A549 (cell line): ENCODE data around the gene RIF1. TPM values are rescaled to one million over a fixed set of nuclear protein-coding genes. Genes with fewer than 3 reads are reported as not detected.
A peak's percentile ranks its signal among the peaks of the same experiment; 100 is the strongest.

ENCODE experiments used
- ATAC-seq, 2 experiments: fragments of 200-7000 bp in 1 of 2; fragments of >200 bp in 1 of 2; cut with Nextera tagmentation in 1 of 2; cut with Tn5 transposase in 1 of 2; 3 replicates each; pipeline versions ENCODE4 v1.8.0 to v1.9.1; 2018 to 2020; ENCODE audit warnings: mild to moderate bottlenecking in 1 of 2, moderate library complexity in 1 of 2
- CTCF ChIA-PET: fragments of 300-600 bp; sonication (Branson Sonifier 250); formaldehyde crosslinking; extraction: SDS; loops from one replicate; lab custom pipeline; 2021; ENCODE audit warnings: antibody characterized with exemption, inconsistent platforms; lab: Yijun Ruan, JAX
- POLR2A ChIA-PET: fragments of 350-600 bp; formaldehyde crosslinking; extraction: SDS; loops from one replicate; lab custom pipeline; 2021; ENCODE audit warnings: antibody characterized with exemption, inconsistent platforms; lab: Yijun Ruan, JAX
- DNase-seq, 2 experiments: peaks; one replicate each; pipeline versions ENCODE4 v3.0.0 to v3.0.0-alpha.2; 2011 to 2016; ENCODE audit warnings: low read depth in 1 of 2, low spot score in 1 of 2
- FAIRE-seq: peaks from 2 replicates; lab custom pipeline; 2011; peaks lifted over from hg19 to GRCh38; lab: Jason Lieb, UNC
- H3K27ac ChIP-seq, 2 experiments: fragments of >200 bp; sonication (Bioruptor Twin); formaldehyde crosslinking; 3 replicates each; pipeline ENCODE4 v1.5.1; 2016 to 2017
- H3K4me1 ChIP-seq: fragments of >200 bp; sonication (Bioruptor Twin); formaldehyde crosslinking; 3 replicates; pipeline ENCODE4 v1.6.1; 2016
- H3K4me2 ChIP-seq: fragments of >200 bp; sonication (Bioruptor Twin); formaldehyde crosslinking; 3 replicates; pipeline ENCODE4 v1.6.1; 2016
- H3K4me3 ChIP-seq: fragments of >200 bp; sonication (Bioruptor Twin); formaldehyde crosslinking; 3 replicates; pipeline ENCODE4 v1.5.1; 2016
- H3K9me3 ChIP-seq: fragments of >200 bp; sonication (Bioruptor Twin); formaldehyde crosslinking; 3 replicates; pipeline ENCODE4 v1.6.1; 2016
- CHD2 ChIP-seq: fragments of 150-350 bp; IDR thresholded peaks from 2 replicates; pipeline ENCODE4 v1.6.1; 2014; ENCODE audit warnings: low read length; ENCODE audit not compliant: partially characterized antibody
- E2F6 ChIP-seq: IDR thresholded peaks from 2 replicates; pipeline ENCODE4 v1.6.1; 2012; ENCODE audit warnings: low read depth, borderline replicate concordance
- EHF ChIP-seq: fragments of 250-450 bp; sonication (Bioruptor Pico); IDR thresholded peaks from 2 replicates; pipeline ENCODE4 v1.5.0; 2020; ENCODE audit warnings: mild to moderate bottlenecking
- ELK1 ChIP-seq: fragments of 150-350 bp; IDR thresholded peaks from 2 replicates; pipeline ENCODE4 v1.6.1; 2014; ENCODE audit warnings: low read depth, mild to moderate bottlenecking, low read length
- FOSL2 ChIP-seq, 2 experiments: fragments of 450-650 bp in 1 of 2; fragments of >200 bp in 1 of 2; sonication (Bioruptor Twin) in 1 of 2; formaldehyde crosslinking; IDR thresholded peaks; 2 replicates each; pipeline versions ENCODE4 v1.5.0 to v1.6.1; 2016 to 2020; ENCODE audit warnings: mild to moderate bottlenecking in 1 of 2, moderate library complexity in 1 of 2
- HDAC2 ChIP-seq: fragments of 200-600 bp; sonication (generic); IDR thresholded peaks from 2 replicates; pipeline ENCODE4 v1.6.1; 2016
- HES2 ChIP-seq: fragments of >200 bp; sonication (Bioruptor Twin); formaldehyde crosslinking; IDR thresholded peaks from 2 replicates; pipeline ENCODE4 v1.6.1; 2016
- HEYL ChIP-seq: fragments of 250-450 bp; sonication (Bioruptor Pico); IDR thresholded peaks from 2 replicates; pipeline ENCODE4 v1.8.0; 2021; ENCODE audit warnings: mild to moderate bottlenecking, moderate library complexity
- HOXB13 ChIP-seq: fragments of 250-450 bp; sonication (Bioruptor Pico); IDR thresholded peaks from 2 replicates; pipeline ENCODE4 v1.5.0; 2020; ENCODE audit warnings: low read depth, mild to moderate bottlenecking, moderate library complexity
- HOXB5 ChIP-seq: fragments of 250-450 bp; sonication (Bioruptor Pico); IDR thresholded peaks from 2 replicates; pipeline ENCODE4 v1.5.0; 2020; ENCODE audit warnings: mild to moderate bottlenecking, moderate library complexity
- JUNB ChIP-seq: fragments of >200 bp; sonication (Bioruptor Twin); formaldehyde crosslinking; IDR thresholded peaks from 2 replicates; pipeline ENCODE4 v1.6.1; 2016
- MAFK ChIP-seq: fragments of 450-650 bp; IDR thresholded peaks from 2 replicates; pipeline ENCODE4 v1.6.1; 2014; ENCODE audit not compliant: partially characterized antibody
- MAX ChIP-seq: IDR thresholded peaks from 2 replicates; pipeline ENCODE4 v1.6.1; 2012
- MAZ ChIP-seq: fragments of 150-350 bp; IDR thresholded peaks from 2 replicates; pipeline ENCODE4 v1.6.1; 2014; ENCODE audit warnings: antibody characterized with exemption, low read depth, low read length, borderline replicate concordance
- NPAS2 ChIP-seq: fragments of 250-450 bp; sonication (Bioruptor Pico); IDR thresholded peaks from 2 replicates; pipeline ENCODE4 v1.8.0; 2022; ENCODE audit warnings: mild to moderate bottlenecking, moderate library complexity, borderline replicate concordance
- RARB ChIP-seq: fragments of 250-450 bp; sonication (Bioruptor Pico); IDR thresholded peaks from 2 replicates; pipeline ENCODE4 v1.8.0; 2021; ENCODE audit warnings: mild to moderate bottlenecking, moderate library complexity
- REST ChIP-seq: fragments of 200-600 bp; sonication (generic); IDR thresholded peaks from 2 replicates; pipeline ENCODE4 v1.6.1; 2016; ENCODE audit warnings: antibody characterized with exemption, mild to moderate bottlenecking, moderate library complexity
- TP53 ChIP-seq: fragments of 250-450 bp; sonication (Bioruptor Pico); IDR thresholded peaks from 2 replicates; pipeline ENCODE4 v1.5.0; 2021; ENCODE audit warnings: mild to moderate bottlenecking, moderate library complexity
- ZSCAN20 ChIP-seq: fragments of 250-450 bp; sonication (Bioruptor Pico); IDR thresholded peaks from 2 replicates; pipeline ENCODE4 v1.8.0; 2022; ENCODE audit warnings: mild to moderate bottlenecking, moderate library complexity
- WGBS: methylation state at CpG from one replicate; pipeline ENCODE4 v1.1.6; 2017; ENCODE audit errors: missing lambda C conversion rate; 5-methylcytosine and 5-hydroxymethylcytosine counted together
- polyA plus RNA-seq, 4 experiments: library from polyadenylated mRNA; depleted of rRNA in 3 of 4; stranded (reverse); fragments of >200 nt; fragmentation: RNase III in 1 of 4; extraction: RNeasy Plus Mini Kit Qiagen cat#74134 plus additional on column Dnase treatment in 1 of 4; gene quantifications; 2 replicates in 3 of 4; 3 replicates in 1 of 4; pipeline ENCODE4 v1.2.3, GENCODE V29; 2011 to 2017

RIF1 gene
- polyA plus RNA-seq, 2 of the 4 experiments (the other 2 are of a cell fraction) = 15.5 to 28.7 TPM

GRCh38 chr2:151367571-151367970, 42.1 kb upstream of the RIF1 start (continued):
- TF ChIP-seq ELK1 = no peak
- TF ChIP-seq, all 56 proteins: peak for 0

- Histone ChIP-seq H3K4me1 (peaks cover 14% of the 10 kb centered on the region), H3K4me2 (peak overlapping the region; percentile 48), H3K27ac (peak overlapping the region; percentile 61 to 73), H3K9me3 (no peaks in the 10 kb centered on the region)
- TF ChIP-seq JUNB (0 out of 2 replicates have a peak, but pooled peaks have one; percentile 25), HES2 (no peak), TP53 (no peak), FOSL2 (IDR thresholded peaks at IDR 0.05) (peak; percentile 39; the same call in 1 of the 2 replicates), FOSL2 (CRISPR knock-in tag; IDR thresholded peaks at IDR 0.05) (peak; percentile 55)
- TF ChIP-seq, all 56 proteins: peak for 2
- 6% methylated on average over 3 of the region's 3 CpGs for WGBS
- H3K4me3 ChIP-seq = no peak overlapping the region
- ChIA-PET POLR2A (no interaction called here), CTCF (no interaction called here)
- peak; percentile 82 to 85 for ATAC-seq
- peak; percentile 34 to 60 for DNase-seq
- no peak for FAIRE-seq
Observed at GRCh38 chr2:151374436-151374835, 35.3 kb upstream of the RIF1 start.

GRCh38 chr2:151379169-151379568, 30.5 kb upstream of the RIF1 start:
- Histone ChIP-seq H3K9me3 (no peaks in the 10 kb centered on the region), H3K4me1 (peaks cover 19% of the 10 kb centered on the region), H3K27ac (0 out of 6 replicates have a peak overlapping the region, but pooled peaks of 1 of the 2 experiments have one; percentile 4), H3K4me3 (no peak overlapping the region), H3K4me2 (no peak overlapping the region)
- WGBS = 70% methylated on average over 4 of the region's 4 CpGs
- ChIA-PET CTCF (interaction anchor here (0.9 kb wide), 1 partner anchor 17 kb away, joined by 5 read pairs; no protein-coding TSS in a partner anchor), POLR2A (interaction anchor here (1.2 kb wide), 1 partner anchor 30 kb away, joined by 5 read pairs; the partner anchor contains the start of gene RIF1)
- ATAC-seq (no peak), DNase-seq (no peak), FAIRE-seq (no peak)
- TF ChIP-seq RARB (CRISPR knock-in tag) (no peak), FOSL2 (IDR thresholded peaks at IDR 0.05) (no peak), FOSL2 (CRISPR knock-in tag; IDR thresholded peaks at IDR 0.05) (no peak), HEYL (CRISPR knock-in tag) (no peak), HDAC2 (no peak), ELK1 (no peak), JUNB (no peak), EHF (CRISPR knock-in tag) (no peak), MAX (no peak), ZSCAN20 (no peak), MAZ (no peak), CHD2 (no peak)

DNA sequence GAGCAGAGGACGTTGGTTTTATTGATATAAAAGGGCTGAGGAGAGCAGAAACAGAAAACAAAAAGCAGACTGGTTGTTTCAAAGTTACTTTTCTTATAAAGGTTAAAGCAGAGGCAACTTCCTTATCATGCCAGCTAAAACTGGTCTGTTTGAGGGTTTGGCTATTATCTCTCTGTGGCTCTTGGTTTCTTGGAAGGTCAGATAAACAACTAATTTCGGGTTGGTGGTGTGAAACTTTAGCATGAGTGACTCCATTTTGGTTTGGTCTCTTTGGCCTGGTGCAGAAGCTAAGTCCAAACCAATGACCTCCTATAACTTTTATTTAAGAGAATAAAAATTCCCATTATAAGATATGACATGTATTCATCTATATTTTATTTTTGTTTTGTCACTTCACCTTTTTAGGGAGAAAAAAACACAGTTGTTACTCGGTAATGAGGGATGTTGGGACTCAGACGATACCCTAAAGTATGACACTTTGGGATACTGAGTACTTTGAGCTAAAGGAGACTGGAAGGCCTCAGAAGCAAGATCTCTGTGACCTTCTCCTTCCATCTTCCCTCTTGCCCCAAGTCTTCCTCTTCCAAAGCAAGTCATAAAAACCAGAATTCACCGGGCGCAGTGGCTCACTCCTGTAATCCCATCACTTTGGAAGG, 29.0 kb upstream of the RIF1 start:
- CTCF ChIA-PET = interaction anchor here (0.6 kb wide), 1 partner anchor 29 kb away, joined by 3 read pairs; no protein-coding TSS in a partner anchor
- FAIRE-seq (no peak), DNase-seq (no peak), ATAC-seq (no peak)
- Histone ChIP-seq H3K9me3 (no peaks in the 10 kb centered on the region), H3K27ac (peak overlapping the region in 1 of 2 experiments; percentile 69; a peak in 3 of 6 replicates), H3K4me2 (no peak overlapping the region), H3K4me3 (no peak overlapping the region), H3K4me1 (peaks cover 11% of the 10 kb centered on the region; the same call in 1 of the 3 replicates)
- TF ChIP-seq NPAS2 (CRISPR knock-in tag) (no peak), HOXB5 (CRISPR knock-in tag) (no peak), MAFK (no peak), HOXB13 (CRISPR knock-in tag) (peak; percentile 69; the same call in 1 of the 2 replicates), REST (no peak), E2F6 (no peak)
- 70% methylated on average over 6 of the region's 6 CpGs for whole genome bisulfite sequencing
- POLR2A ChIA-PET = no interaction called here
